Measurements from ENCODE around the gene DEGS2.

Gene DEGS2

DNA sequence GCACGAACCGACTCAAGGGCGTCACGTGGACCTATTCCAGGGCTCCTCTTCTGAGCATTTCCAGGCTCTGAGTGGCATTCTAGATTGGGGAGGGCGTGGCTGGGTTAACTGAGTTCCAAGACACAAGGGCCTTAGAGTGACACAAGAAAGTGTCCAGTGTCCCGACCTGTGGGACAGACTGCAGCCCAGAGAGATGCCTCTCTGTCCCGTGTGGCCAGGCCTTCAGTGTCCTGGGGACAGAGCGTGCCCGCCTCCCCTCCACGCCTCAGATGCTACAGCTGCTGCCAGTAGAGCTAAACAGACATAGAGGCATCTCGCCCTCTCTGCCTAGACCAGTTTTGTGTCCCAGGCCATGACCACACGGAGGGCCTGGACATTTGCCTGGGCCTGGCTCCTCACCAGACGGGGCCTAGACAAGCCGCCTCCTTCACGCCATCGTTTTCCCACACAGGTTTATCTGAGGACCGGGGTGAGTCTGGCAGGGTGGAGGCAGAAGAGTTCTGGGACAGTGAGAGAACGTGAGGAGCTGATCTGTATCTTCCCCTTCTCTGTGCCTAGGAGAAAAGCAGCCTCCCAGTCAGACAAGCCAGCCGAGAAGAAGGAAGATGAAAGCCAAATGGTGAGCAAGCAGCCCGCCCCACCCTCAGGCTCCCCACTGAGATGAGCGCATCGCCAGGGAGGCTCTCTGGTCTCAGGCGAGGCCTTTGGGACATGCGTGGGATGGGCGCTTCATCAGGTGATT is 27.1 kb downstream of the DEGS2 start:
- DNase-seq (ENCODE audit: low spot score) = no peak

- no peak for DNase-seq (ENCODE audit: low spot score)
Observed at GRCh38 chr14:100131181-100131580, 28.3 kb downstream of the DEGS2 start.

- no peak for DNase-seq (ENCODE audit: low spot score)
Observed at GRCh38 chr14:100130521-100130920, 28.9 kb downstream of the DEGS2 start.

DNA sequence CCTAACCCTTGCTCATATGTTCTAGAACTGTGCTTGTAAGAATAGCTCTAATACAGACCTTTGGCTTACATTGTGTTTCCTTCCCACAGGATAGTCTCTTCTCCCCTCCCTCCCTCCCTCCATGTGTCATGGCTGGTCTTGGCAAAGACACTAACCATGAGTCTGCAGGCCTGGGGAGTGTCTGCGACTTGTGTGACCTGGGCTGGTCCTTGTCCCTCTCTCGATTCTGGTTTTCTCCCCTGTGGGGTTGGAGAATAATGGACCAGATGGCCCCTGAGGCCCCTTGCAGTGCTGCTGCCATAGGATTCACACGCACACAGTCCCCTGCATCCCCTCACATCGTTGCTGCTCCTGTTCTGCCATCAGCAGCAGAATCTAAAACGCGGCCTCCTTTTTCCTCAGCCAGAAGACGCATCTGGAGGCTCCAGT is 30.3 kb downstream of the DEGS2 start:
- DNase-seq (ENCODE audit: low spot score) = no peak

DNA sequence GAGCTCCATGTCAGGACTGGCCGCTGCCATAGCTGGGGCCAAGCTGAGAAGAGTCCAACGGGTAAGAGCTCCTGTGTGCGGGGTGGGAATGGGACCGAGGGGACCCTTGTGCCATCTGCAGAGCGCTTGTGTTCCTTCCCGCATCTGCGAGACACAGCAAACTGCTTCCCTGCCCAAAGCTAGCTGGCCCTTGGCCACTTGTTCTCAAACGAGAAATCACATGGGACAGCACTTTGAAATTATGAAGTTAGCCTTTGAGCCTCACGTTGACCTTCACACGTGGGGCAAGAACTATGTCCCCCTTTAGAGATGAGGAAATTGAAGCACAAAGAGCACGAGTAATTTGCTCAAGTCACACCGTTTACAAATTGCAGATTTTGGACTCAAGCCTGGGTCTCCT is 30.8 kb downstream of the DEGS2 start:
- DNase-seq (ENCODE audit: low spot score) = no peak

DNA sequence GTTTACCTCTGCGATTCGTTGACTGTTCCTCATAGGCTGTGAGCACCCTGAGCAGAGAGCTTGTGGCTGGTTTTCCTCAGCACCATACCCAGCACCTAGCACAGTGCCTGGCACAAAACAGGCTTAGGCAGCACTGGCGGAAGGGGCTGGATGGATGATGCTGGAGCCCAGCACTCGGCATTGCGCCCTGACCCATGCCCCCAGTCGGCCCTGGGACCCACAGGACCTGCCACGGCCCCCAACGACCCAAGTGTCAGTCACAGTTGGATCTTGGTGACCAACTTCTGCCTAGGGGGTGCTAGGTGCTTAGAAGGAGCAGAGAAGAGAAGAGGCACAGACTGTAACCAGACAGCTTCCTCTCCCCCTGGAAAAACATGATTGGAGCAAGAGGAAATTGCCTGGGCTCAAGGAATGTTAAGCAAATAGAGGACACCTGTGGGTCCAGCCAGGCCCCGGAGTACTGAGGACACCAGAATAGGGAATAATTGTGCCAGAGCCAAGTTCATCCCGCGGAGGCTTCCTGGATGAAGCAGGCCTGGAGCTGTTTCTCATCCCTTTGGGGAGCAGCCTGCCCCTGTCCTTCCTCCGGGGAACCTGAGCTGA is 31.5 kb downstream of the DEGS2 start:
- no peak for DNase-seq (ENCODE audit: low spot score)

GRCh38 chr14:100126401-100126800 is 33.0 kb downstream of the DEGS2 start:
- DNase-seq (ENCODE audit: low spot score) = no peak

- DNase-seq (ENCODE audit: low spot score) = no peak
Observed at GRCh38 chr14:100124551-100125088, 34.8 kb downstream of the DEGS2 start.

DNA sequence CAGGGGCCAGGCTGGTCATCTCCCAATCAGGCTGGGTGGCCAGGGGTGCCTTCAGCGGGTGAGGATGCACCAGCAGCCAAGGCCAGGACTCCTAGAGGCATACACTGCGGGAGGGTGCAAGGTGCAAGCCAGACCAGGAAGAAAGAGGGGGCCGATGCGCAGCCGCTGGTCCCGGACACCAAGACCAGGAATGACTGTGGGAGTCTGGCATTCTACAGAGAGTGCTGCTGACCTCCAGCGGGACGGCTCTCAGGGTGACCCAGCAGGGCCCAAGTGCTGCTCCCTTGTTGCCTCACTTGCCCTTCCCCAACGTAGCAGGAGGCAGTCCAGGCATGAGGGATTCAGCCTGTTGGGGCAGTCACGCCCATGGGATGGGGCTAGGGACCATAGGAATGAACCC is 35.8 kb downstream of the DEGS2 start:
- no peak for DNase-seq (ENCODE audit: low spot score)

- no peak for DNase-seq (ENCODE audit: low spot score)
Observed at GRCh38 chr14:100122481-100123223, 36.8 kb downstream of the DEGS2 start.

- no peak for DNase-seq (ENCODE audit: low spot score)
Observed at GRCh38 chr14:100121643-100122480, 37.6 kb downstream of the DEGS2 start.

DNA sequence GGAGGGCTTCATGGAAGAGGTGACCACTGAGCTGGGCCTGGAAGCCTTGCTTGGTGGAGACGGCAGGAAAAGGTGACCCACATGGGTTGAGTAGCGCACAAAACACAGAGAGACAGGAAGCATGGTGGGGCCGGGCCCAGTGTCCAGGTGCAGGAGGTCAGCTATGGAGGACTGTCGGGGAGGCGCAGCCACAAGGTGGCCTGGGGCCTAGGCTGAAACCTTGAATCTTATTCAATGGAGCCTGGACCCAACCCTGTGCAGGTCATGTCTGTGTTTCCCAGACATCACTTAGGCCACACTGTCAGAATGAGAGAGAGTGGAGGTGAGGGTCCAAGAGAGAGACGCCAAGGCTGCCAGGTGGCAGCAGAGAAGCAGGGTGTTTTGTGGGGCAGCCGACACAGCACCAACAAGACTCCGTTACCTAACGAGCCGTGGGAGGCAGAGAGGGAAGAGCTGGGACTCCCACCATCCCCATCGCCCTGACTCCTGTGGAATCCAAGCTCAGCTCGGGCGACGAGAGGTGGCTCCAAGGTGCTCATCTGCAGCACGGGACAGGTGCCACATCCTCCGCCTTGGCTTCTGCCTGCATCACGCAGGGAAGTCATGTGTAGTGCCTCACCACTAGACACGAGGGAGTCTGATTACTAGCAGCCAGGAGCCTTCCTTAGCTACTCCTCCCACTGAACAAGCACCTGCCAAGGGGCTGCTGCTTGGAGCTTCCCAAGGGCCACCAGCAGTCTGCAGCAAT is 38.7 kb downstream of the DEGS2 start:
- no peak for DNase-seq (ENCODE audit: low spot score)

DNA sequence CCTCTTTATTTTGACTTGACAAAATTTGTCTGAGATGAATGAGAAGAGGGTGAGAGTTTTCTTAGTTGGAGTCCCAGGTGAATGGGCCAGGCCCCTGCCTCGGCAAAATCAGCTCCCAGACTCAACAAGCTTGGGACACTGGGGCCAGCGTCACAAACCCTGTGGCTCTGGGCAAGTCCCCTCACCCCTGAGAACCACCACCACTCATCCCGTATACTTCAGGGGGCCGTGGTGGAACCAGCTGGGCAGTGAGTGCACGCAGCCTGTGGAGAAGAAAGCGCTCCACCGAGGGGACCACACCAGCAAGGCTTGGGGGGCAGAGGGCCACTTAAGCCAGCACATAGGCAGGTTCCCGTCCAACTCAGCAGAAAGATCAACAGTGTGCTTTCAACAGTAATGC is 40.2 kb downstream of the DEGS2 start:
- DNase-seq (ENCODE audit: low spot score) = no peak

- no peak for DNase-seq (ENCODE audit: low spot score)
Observed at GRCh38 chr14:100118396-100119011, 40.9 kb downstream of the DEGS2 start.

GRCh38 chr14:100117633-100118395 is 41.6 kb downstream of the DEGS2 start:
- DNase-seq (ENCODE audit: low spot score) = no peak

DNA sequence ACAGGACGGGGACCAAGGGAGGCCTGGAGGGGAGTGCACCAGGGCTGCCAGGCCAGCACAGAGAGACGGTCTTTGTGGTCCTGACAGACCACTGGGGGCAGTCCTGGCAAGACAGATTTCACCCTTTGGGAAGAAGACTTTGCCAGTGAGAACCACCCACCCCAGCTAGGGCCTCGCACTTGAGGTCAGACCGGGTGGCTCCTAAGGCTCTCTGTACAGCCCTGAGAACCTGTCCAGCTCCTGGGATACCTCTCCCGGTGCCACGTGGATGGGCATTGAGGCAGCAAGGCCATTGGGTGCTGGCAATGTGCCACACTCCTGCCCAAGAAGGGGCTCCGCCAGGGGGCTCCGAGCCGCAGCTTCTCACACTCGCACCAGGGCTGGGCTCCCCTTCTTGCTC is 42.4 kb downstream of the DEGS2 start:
- no peak for DNase-seq (ENCODE audit: low spot score)

DNA sequence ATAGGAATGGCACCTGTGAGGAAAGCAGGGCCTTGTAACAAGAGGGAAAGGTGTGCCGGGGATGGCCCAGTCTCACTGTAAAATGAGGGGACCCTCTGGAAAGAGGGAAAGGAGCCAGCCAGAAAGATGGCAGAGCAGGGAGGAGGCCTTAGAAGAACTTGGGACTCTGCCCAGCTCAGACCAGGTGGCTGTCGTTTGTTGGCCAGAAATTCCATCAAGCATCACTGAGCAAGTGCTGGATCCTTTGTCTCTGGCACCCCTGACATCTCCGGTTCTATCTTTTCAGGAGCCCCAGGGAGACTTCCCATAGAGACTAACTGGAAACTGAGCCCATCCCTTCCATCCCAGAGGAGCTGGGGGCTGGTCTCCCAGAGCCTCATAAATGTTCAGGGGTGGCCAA is 43.3 kb downstream of the DEGS2 start:
- no peak for DNase-seq (ENCODE audit: low spot score)

DNA sequence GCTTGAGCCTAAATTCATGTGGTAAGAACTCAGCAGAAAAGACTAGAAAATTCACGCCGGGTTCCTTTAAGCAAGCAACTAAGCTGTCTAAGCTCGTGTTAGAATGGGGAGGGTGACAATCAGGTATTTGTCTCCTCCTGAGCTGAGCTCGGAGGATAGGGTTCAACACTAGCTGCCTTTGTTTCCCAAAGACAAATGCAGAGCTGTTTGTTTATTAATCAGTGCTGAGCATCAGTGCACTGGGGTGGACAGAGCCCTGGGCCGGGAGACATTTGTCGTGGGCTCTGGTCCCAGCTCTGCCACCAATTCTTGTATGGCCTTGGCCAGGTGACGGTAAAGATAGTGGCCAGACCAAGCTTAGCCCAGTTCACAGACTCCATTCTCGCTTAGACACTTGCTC is 43.7 kb downstream of the DEGS2 start:
- no peak for DNase-seq (ENCODE audit: low spot score)

GRCh38 chr14:100115236-100115635 is 44.2 kb downstream of the DEGS2 start:
- DNase-seq (ENCODE audit: low spot score) = no peak

GRCh38 chr14:100114109-100114765 is 45.2 kb downstream of the DEGS2 start:
- DNase-seq (ENCODE audit: low spot score) = no peak

Measured in HuH-7 (cell line).